NCI-H2171 treated with DMSO at 0.1 percent for 48 hours (cell line): ENCODE data around the gene TPCN2.
"Not testable (repeated sequence)": the region's sequence is repeated elsewhere in the genome, so short reads cannot be mapped to it uniquely, and the experiment has no call there.

Source experiments
- DNase-seq: peaks from one replicate; lab custom pipeline; 2025; lab: John Stamatoyannopoulos, UW

The TPCN2 gene

GRCh38 chr11:69075421-69076128 lies 26.8 kb downstream of the TPCN2 start:
- no peak for DNase-seq

- no peak for DNase-seq
Measured at GRCh38 chr11:69076129-69076791, 27.5 kb downstream of the TPCN2 start.

- not testable (repeated sequence) for DNase-seq
Measured at GRCh38 chr11:69076977-69077376, 28.2 kb downstream of the TPCN2 start.

- no peak for DNase-seq
Measured at GRCh38 chr11:69078508-69078907, 29.8 kb downstream of the TPCN2 start.

GRCh38 chr11:69078930-69079605 lies 30.3 kb downstream of the TPCN2 start:
- no peak for DNase-seq

- DNase-seq: no peak
Measured at GRCh38 chr11:69079661-69080256, 31.0 kb downstream of the TPCN2 start.

GRCh38 chr11:69080257-69080995 lies 31.7 kb downstream of the TPCN2 start:
- no peak for DNase-seq

GRCh38 chr11:69081180-69081579 lies 32.4 kb downstream of the TPCN2 start:
- no peak for DNase-seq

GRCh38 chr11:69083531-69084247 lies 35.0 kb downstream of the TPCN2 start:
- DNase-seq: no peak

GRCh38 chr11:69084371-69084770 lies 35.6 kb downstream of the TPCN2 start:
- DNase-seq: no peak

GRCh38 chr11:69085490-69086095 lies 36.9 kb downstream of the TPCN2 start:
- no peak for DNase-seq

- DNase-seq: no peak
Measured at GRCh38 chr11:69086152-69087132, 37.7 kb downstream of the TPCN2 start.

- no peak for DNase-seq
Measured at GRCh38 chr11:69087133-69087524, 38.4 kb downstream of the TPCN2 start.

- DNase-seq: no peak
Measured at GRCh38 chr11:69087811-69088210, 39.1 kb downstream of the TPCN2 start.

- DNase-seq: peak; percentile 61
Measured at GRCh38 chr11:69088676-69089146, 40.0 kb downstream of the TPCN2 start.

- no peak for DNase-seq
Measured at GRCh38 chr11:69089258-69089657, 40.5 kb downstream of the TPCN2 start.

GRCh38 chr11:69091638-69092165 lies 43.0 kb downstream of the TPCN2 start:
- DNase-seq: no peak

- DNase-seq: no peak
Measured at GRCh38 chr11:69092263-69092662, 43.5 kb downstream of the TPCN2 start.

- no peak for DNase-seq
Measured at GRCh38 chr11:69093106-69093505, 44.4 kb downstream of the TPCN2 start.
